Measurements from ENCODE around the gene ZNF862. TPM values are rescaled to one million over a fixed set of nuclear protein-coding genes. Genes with fewer than 3 reads are reported as not detected.
A peak's percentile ranks its signal among the peaks of the same experiment; 100 is the strongest.

Gene ZNF862
- total and polyA plus RNA-seq, 12 donors: 3.9 to 13.3 (median 10.2) TPM

- TF ChIP-seq, protein P1, sequence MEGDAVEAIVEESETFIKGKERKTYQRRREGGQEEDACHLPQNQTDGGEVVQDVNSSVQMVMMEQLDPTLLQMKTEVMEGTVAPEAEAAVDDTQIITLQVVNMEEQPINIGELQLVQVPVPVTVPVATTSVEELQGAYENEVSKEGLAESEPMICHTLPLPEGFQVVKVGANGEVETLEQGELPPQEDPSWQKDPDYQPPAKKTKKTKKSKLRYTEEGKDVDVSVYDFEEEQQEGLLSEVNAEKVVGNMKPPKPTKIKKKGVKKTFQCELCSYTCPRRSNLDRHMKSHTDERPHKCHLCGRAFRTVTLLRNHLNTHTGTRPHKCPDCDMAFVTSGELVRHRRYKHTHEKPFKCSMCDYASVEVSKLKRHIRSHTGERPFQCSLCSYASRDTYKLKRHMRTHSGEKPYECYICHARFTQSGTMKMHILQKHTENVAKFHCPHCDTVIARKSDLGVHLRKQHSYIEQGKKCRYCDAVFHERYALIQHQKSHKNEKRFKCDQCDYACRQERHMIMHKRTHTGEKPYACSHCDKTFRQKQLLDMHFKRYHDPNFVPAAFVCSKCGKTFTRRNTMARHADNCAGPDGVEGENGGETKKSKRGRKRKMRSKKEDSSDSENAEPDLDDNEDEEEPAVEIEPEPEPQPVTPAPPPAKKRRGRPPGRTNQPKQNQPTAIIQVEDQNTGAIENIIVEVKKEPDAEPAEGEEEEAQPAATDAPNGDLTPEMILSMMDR (IDR thresholded peaks at IDR 0.05): no peak
- Histone ChIP-seq H3K27me3 (no peaks in the 10 kb centered on the region), H3K4me1 (peaks cover 0 to 13% (median 11%) of the 10 kb centered on the region in 9 donors), H3K9me3 (no peaks in the 10 kb centered on the region), H3K36me3 (peaks cover 0 to 38% (median 18%) of the 10 kb centered on the region in 9 donors), H3K27ac (no peak overlapping the region), H3K4me3 (no peak overlapping the region)
- WGBS, 2 donors: 92 to 93% methylated on average over 9 of the region's 9 CpGs
- ATAC-seq (no peak), DNase-seq (no peak)
- intact Hi-C loops (cut with DNase I): no loop called here
These were observed 5.4 kb downstream of the ZNF862 start for GRCh38 chr7:149843566-149843965.

DNA sequence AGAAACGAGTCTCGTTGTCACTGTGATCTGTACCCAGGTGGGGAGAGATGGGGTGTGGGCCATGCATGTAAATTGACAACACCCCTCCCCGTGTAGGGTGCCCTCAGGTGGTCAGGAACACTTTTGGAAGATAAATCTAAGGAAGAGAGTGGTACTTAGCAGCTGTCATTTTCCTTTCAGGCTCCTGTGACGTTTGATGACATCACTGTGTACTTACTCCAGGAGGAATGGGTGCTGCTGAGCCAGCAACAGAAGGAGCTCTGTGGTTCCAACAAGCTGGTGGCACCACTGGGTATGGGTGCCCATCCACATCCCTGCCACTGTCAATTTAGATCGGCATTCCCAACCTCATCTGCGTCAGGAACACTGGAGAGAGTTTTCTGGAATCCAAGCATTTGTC lies 6.3 kb downstream of the ZNF862 start:
- TF ChIP-seq, protein P1 (IDR thresholded peaks at IDR 0.05): no peak
- H3K36me3 ChIP-seq: peaks cover 0 to 47% (median 18%) of the 10 kb centered on the region in 9 donors
- no peaks in the 10 kb centered on the region for H3K9me3 ChIP-seq
- ATAC-seq: no peak
- intact Hi-C loops (cut with DNase I): no loop called here
- no peaks in the 10 kb centered on the region for H3K27me3 ChIP-seq
- H3K27ac ChIP-seq: no peak overlapping the region
- H3K4me1 ChIP-seq: peaks cover 0 to 5% (median 4%) of the 10 kb centered on the region in 9 donors
- 68 to 70% methylated on average over 6 of the region's 6 CpGs for WGBS, 2 donors
- no peak for DNase-seq
- H3K4me3 ChIP-seq: no peak overlapping the region

DNA sequence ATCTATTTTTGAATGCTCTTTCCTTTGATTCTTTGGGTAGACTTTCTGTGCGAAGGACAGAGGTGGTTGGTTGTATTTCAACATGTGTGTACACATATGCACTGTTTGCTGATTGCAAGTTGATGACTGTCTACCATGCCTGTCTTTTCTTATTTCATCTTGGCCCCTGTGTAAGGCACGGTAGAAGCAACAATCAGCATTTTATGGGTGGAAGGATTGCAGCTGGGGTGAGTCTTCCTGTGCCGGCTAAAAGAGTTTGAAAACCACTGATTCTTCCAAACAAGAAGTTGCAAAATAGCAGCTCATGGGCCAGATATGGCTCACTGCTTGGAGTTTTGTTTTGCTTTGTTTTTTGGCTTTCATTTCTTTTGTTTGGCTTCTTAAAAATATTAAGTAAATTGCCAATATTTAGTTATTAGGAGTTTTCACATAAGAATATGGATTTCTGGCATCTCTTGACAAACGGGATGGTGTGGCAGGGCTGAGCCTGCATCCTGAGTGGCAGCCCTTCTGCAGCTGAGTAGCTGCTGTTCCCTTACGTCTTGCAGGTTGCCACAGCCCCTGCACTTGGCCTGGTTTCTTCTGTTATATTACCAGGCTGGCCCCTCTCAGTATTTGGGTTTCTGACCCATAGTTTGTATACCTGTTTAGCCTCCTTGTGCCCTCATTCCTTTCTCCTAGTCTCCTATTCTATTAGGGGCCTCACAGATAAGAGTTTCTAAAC lies 7.2 kb downstream of the ZNF862 start:
- Histone ChIP-seq H3K27ac (no peak overlapping the region), H3K27me3 (no peaks in the 10 kb centered on the region), H3K4me1 (no peaks in the 10 kb centered on the region), H3K36me3 (peaks cover 0 to 57% (median 18%) of the 10 kb centered on the region in 9 donors), H3K4me3 (no peak overlapping the region), H3K9me3 (no peaks in the 10 kb centered on the region)
- intact Hi-C loops (cut with DNase I): no loop called here
- 75 to 80% methylated on average over 5 of the region's 5 CpGs for WGBS, 2 donors
- TF ChIP-seq, protein P1 (IDR thresholded peaks at IDR 0.05): no peak
- peak in 2 of 8 donors; percentile 34 to 50 for ATAC-seq
- DNase-seq: no peak

DNA sequence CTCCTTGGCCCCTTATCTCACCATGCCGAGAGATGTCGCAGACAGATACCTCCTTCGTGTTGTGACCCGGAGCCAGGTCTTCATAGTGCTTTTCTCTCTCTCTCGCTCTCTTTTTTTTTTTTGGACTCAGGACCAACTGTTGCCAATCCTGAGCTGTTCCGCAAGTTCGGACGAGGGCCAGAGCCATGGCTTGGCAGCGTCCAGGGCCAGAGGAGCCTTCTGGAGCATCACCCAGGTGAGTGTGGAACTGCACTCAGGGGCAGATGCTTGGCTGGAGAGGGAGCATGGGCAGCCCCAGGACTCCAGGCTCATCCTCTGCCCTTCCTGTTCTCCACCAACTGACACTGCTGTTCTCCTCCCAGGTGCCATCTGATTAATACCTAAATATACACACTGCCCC lies 7.8 kb downstream of the ZNF862 start:
- ATAC-seq (peak in 1 of 8 donors; percentile 36), DNase-seq (no peak)
- no peak overlapping the region for H3K27ac ChIP-seq
- peaks cover 0 to 58% (median 18%) of the 10 kb centered on the region in 9 donors for H3K36me3 ChIP-seq
- no peaks in the 10 kb centered on the region for H3K4me1 ChIP-seq
- no peak overlapping the region for H3K4me3 ChIP-seq
- no peaks in the 10 kb centered on the region for H3K9me3 ChIP-seq
- TF ChIP-seq, protein P1 (IDR thresholded peaks at IDR 0.05): no peak
- 88 to 92% methylated on average over 9 of the region's 9 CpGs for WGBS, 2 donors
- intact Hi-C loops (cut with DNase I): no loop called here
- no peaks in the 10 kb centered on the region for H3K27me3 ChIP-seq
